ENCODE measurements around the gene EPS8L1.

DNA sequence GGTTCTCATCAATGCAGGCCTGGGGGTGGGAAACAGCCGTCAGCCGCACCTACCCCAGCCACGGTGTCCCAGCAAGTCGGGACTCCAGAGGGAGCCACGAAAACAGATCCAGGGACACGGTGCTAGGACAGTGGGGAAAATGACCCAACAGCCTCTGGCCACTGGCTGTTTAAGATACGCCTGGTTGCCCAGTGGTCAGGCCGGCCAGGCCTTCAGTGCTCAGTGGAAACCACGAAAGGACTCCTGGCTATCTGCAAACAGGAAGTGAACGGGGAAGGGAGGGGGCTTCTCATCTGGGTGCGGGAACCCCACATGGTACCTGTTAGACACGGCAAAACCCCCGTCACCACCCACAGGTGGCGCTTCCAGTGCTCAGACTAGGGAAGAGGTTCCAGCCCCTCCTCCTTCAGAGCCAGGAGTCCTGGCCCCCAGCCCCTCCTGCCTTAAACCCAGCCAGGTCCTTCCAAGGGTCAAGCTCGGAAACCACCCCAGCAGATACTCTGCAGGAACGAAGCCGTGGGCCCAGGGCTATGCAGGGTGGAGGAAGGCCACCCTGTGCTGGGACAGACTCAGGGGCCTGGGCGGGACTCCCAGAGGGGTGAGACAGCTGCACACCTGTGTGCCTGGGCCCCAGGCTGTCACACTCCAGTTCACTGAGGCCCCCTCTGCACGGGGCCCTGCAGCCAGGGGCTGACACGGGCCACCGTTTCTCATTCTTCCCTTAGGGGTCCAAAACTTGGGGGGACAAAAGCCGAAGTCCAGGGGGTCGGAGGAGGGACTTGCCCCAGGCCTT lies 37.3 kb downstream of the EPS8L1 start:
- TF ChIP-seq CTCF (IDR thresholded peaks at IDR 0.05), result peak in 1 of 3 experiments; percentile 20
- no peak for TF ChIP-seq POLR2A (IDR thresholded peaks at IDR 0.05; ENCODE audit: low read depth)
- no peak for TF ChIP-seq POLR2AphosphoS5 (IDR thresholded peaks at IDR 0.05)
- no peak for TF ChIP-seq EP300 (IDR thresholded peaks at IDR 0.05)
